Esophagus muscularis mucosa (tissue), 4 donors: ENCODE data around the gene ENTPD5. TPM values are rescaled to one million over a fixed set of nuclear protein-coding genes. Genes with fewer than 3 reads are reported as not detected.
"Not testable (repeated sequence)": the region's sequence is repeated elsewhere in the genome, so short reads cannot be mapped to it uniquely, and the experiment has no call there.

Experiments used
- DNase-seq: peaks from one replicate; pipeline ENCODE4 v3.0.0-alpha.2; 2017; ENCODE audit errors: extremely low spot score
- H3K27ac ChIP-seq, 4 donors: fragments of 200-600 bp; sonication (generic); replicated peaks in 1 of 4; 1 replicate in 3 of 4; 2 replicates in 1 of 4; pipeline ENCODE4 v1.5.1; 2016 to 2019; ENCODE audit warnings: mild to moderate bottlenecking in 1 of 4
- H3K27me3 ChIP-seq, 4 donors: fragments of 200-600 bp; sonication (generic); one replicate each; pipeline versions ENCODE4 v1.5.1 to v1.6.0; 2016 to 2019
- H3K36me3 ChIP-seq, 4 donors: fragments of 200-600 bp; sonication (generic); one replicate each; pipeline ENCODE4 v1.5.1; 2016 to 2019
- H3K4me1 ChIP-seq, 4 donors: fragments of 200-600 bp; sonication (generic); one replicate each; pipeline ENCODE4 v1.5.1; 2016 to 2019
- H3K4me3 ChIP-seq, 4 donors: fragments of 200-600 bp; sonication (generic); 1 replicate in 2 of 4; 2 replicates in 2 of 4; pipeline ENCODE4 v1.5.1; 2016 to 2019; ENCODE audit warnings: mild to moderate bottlenecking in 4 of 4, moderate library complexity in 1 of 4
- H3K9me3 ChIP-seq, 4 donors: fragments of 200-600 bp; sonication (generic); 1 replicate in 3 of 4; 2 replicates in 1 of 4; pipeline ENCODE4 v1.5.1; 2016 to 2019
- EP300 ChIP-seq: sonication (generic); formaldehyde crosslinking; IDR thresholded peaks from one replicate; pipeline ENCODE4 v1.6.1; 2017; ENCODE audit warnings: antibody characterized with exemption
- POLR2A ChIP-seq: fragments of 450-650 bp; IDR thresholded peaks from one replicate; pipeline ENCODE4 v1.6.1; 2017; ENCODE audit warnings: antibody characterized with exemption, moderate library complexity, mild to moderate bottlenecking, low read depth
- POLR2AphosphoS5 ChIP-seq, 2 donors: sonication (generic); formaldehyde crosslinking; IDR thresholded peaks; one replicate each; pipeline ENCODE4 v1.6.1; 2017; ENCODE audit warnings: antibody characterized with exemption in 2 of 2
- WGBS: methylation state at CpG from one replicate; pipeline ENCODE4 v1.1.5; 2018; 5-methylcytosine and 5-hydroxymethylcytosine counted together
- intact Hi-C: fragments of 100-400 bp; cut with DNase I; formaldehyde crosslinking; loops from one replicate; pipeline ENCODE4 v1.15.1; 2023
- total RNA-seq, 4 donors: library from RNA; depleted of rRNA; stranded (reverse); fragments of >200 nt; gene quantifications; one replicate each; pipeline versions ENCODE4 v1.1.0 to v1.2.1, GENCODE V29; 2016
- TF ChIP-seq, protein P1 (sequence below), 3 experiments: fragments of 200-600 bp in 2 of 3; fragments of 450-650 bp in 1 of 3; sonication (generic) in 2 of 3; IDR thresholded peaks; one replicate each; pipeline ENCODE4 v1.5.1; 2017 to 2019; ENCODE audit warnings: antibody characterized with exemption in 3 of 3, mild to moderate bottlenecking in 2 of 3, moderate library complexity in 1 of 3

Gene ENTPD5
- total RNA-seq, 4 donors from 2014 or later = 5.5 to 9.6 (median 6.0) TPM

DNA sequence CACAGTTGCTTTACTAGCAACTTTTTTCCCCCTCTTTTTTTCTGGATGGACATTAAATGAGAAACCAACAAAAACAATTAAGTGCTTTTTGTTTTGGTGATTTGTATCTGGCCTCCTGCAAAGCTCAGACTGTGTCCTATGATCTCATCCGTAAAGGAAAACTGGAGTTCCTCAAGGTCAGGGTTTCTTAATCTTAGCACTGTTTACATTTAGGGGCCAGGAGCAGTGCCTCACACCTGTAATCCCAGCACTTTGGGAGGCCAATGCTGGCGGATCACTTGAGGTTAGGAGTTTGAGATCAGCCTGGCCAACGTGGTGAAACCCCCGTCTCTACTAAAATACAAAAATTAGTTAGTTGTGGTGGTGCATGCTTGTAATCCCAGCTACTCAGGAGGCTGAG is 28.0 kb downstream of the ENTPD5 start:
- 78% methylated on average over 4 of the region's 4 CpGs for WGBS
- Histone ChIP-seq H3K27ac (no peak overlapping the region), H3K27me3 (no peaks in the 10 kb centered on the region), H3K36me3 (peaks cover 13 to 26% (median 24%) of the 10 kb centered on the region in 4 donors), H3K4me1 (no peaks in the 10 kb centered on the region), H3K9me3 (no peaks in the 10 kb centered on the region), H3K4me3 (no peak overlapping the region)
- intact Hi-C loops = no loop called here
- TF ChIP-seq POLR2AphosphoS5 (IDR thresholded peaks at IDR 0.05) = no peak
- no peak for DNase-seq

DNA sequence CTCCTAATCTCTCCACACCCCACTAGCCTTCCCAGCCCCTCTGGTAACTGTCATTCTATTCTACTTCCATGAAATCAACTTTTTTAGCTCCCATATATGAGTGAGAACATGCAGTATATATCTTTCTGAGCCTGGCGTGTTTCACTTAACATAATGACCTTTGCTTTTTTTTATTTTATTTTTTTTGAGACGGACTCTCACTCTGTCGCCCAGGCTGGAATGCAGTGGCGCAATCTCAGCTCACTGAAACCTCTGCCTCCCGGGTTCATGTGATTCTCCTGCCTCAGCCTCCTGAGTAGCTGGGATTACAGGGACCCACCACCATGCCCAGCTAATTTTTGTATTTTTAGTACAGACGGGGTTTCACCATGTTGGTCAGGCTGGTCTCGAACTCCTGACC is 30.4 kb downstream of the ENTPD5 start:
- H3K27ac ChIP-seq, intact Hi-C loops, DNase-seq, H3K9me3 ChIP-seq, H3K4me3 ChIP-seq, H3K27me3 ChIP-seq, H3K4me1 ChIP-seq: not testable (repeated sequence)
- H3K36me3 ChIP-seq = peaks cover 13 to 41% (median 28%) of the 10 kb centered on the region in 4 donors
- WGBS = 86% methylated on average over 7 of the region's 7 CpGs

DNA sequence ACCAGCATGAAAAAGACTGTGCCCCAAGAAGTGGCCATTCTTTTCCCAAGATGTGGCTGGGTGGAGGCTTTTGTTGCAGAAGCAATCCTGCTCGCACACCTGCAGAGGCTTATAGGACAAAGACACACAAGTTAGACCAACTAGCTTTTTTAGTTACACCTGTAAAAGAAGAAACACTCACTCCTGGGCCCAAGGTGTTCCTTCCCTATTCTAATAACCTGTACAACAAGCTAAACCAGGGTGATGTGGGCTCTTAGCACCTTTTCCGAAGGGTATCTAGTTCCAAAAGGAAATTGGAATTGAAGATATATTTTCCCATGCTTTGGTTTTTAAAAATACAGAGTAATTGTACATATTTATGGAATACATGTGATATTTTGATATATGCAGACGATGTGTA is 31.0 kb downstream of the ENTPD5 start:
- Histone ChIP-seq H3K27ac (no peak overlapping the region), H3K4me3 (no peak overlapping the region), H3K36me3 (peaks cover 13 to 41% (median 30%) of the 10 kb centered on the region in 4 donors), H3K9me3 (no peaks in the 10 kb centered on the region), H3K4me1 (no peaks in the 10 kb centered on the region), H3K27me3 (no peaks in the 10 kb centered on the region)
- DNase-seq = no peak
- TF ChIP-seq POLR2AphosphoS5 (IDR thresholded peaks at IDR 0.05) (no peak), POLR2A (no peak), EP300 (no peak)
- TF ChIP-seq, protein P1, sequence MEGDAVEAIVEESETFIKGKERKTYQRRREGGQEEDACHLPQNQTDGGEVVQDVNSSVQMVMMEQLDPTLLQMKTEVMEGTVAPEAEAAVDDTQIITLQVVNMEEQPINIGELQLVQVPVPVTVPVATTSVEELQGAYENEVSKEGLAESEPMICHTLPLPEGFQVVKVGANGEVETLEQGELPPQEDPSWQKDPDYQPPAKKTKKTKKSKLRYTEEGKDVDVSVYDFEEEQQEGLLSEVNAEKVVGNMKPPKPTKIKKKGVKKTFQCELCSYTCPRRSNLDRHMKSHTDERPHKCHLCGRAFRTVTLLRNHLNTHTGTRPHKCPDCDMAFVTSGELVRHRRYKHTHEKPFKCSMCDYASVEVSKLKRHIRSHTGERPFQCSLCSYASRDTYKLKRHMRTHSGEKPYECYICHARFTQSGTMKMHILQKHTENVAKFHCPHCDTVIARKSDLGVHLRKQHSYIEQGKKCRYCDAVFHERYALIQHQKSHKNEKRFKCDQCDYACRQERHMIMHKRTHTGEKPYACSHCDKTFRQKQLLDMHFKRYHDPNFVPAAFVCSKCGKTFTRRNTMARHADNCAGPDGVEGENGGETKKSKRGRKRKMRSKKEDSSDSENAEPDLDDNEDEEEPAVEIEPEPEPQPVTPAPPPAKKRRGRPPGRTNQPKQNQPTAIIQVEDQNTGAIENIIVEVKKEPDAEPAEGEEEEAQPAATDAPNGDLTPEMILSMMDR (IDR thresholded peaks at IDR 0.05) = no peak
- 87% methylated on average over 3 of the region's 3 CpGs for WGBS
- intact Hi-C loops = no loop called here

DNA sequence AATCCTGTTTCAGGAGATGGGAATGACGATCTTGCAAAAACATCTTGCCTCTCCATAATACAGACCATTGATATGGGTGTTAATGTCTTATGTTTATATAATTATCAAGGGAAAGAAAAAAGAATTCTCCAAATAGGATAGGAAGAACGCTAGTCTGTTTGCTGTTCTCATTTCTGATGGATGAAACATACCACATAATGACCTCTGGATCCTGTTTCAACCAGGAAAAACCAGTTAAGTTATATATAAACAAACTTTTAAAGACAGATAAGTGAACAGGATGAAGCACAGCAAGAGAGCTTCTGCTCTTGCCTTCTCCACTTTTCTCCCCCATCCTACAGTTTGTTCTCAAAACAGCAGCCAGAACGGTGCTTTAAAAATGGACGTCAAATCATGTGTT is 41.2 kb downstream of the ENTPD5 start:
- DNase-seq = no peak
- TF ChIP-seq POLR2A = no peak
- TF ChIP-seq EP300 = no peak
- TF ChIP-seq POLR2AphosphoS5 (IDR thresholded peaks at IDR 0.05) = no peak
- TF ChIP-seq, protein P1 (IDR thresholded peaks at IDR 0.05) = no peak
- Histone ChIP-seq H3K27ac (no peak overlapping the region), H3K36me3 (peaks cover 5 to 68% (median 35%) of the 10 kb centered on the region in 4 donors), H3K4me3 (no peak overlapping the region), H3K9me3 (no peaks in the 10 kb centered on the region), H3K27me3 (no peaks in the 10 kb centered on the region), H3K4me1 (no peaks in the 10 kb centered on the region)
- intact Hi-C loops = no loop called here
- WGBS = 75% methylated on average over 4 of the region's 4 CpGs

DNA sequence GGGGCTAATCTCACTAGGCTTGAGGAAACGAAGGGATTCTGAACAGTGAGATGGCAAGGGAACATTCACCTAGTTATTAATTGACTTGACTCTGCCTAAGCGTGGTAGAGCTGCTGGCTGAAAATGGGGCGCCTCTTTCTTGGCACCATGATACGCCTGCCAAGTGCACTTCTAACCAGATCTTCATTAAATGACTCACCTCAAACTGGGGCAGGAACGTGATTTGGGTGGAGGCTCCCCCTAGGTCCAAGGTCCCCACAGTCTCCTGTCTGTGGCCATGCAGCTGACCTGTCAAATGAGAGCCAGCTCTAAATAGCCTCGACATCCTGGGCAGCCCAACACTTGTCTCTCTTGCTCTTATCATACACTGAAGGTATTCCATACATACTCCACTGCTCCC is 43.0 kb downstream of the ENTPD5 start:
- Histone ChIP-seq H3K27me3 (no peaks in the 10 kb centered on the region), H3K4me1 (no peaks in the 10 kb centered on the region), H3K4me3 (no peak overlapping the region), H3K36me3 (peaks cover 7 to 67% (median 38%) of the 10 kb centered on the region in 4 donors), H3K27ac (no peak overlapping the region), H3K9me3 (no peaks in the 10 kb centered on the region)
- WGBS = 88% methylated on average over 3 of the region's 6 CpGs
- TF ChIP-seq, protein P1 (IDR thresholded peaks at IDR 0.05) = no peak
- TF ChIP-seq POLR2AphosphoS5 (IDR thresholded peaks at IDR 0.05) (no peak), EP300 (no peak), POLR2A (no peak)
- no peak for DNase-seq
- intact Hi-C loops = no loop called here

DNA sequence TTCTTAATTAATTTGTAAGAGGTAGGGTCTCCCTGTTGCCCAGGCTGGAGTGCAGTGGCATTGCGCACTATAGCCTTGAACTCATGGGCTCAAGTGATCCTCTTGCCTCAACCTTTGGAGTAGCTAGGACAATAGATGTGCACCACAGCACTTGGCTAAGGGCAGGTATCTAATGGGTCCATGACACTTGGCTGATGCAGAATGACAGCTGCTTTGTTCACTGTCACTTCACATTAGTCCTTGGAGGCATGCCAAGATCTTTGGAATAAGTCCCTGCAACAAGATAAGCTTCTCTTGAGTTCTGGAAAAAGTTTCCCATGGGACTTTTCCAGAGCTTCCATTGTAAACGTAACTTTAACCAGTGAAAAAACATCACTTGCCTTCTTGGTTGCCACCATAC is 45.6 kb downstream of the ENTPD5 start:
- 82% methylated on average over 2 of the region's 2 CpGs for WGBS
- Histone ChIP-seq H3K4me3 (no peak overlapping the region), H3K27me3 (no peaks in the 10 kb centered on the region), H3K27ac (no peak overlapping the region), H3K36me3 (peaks cover 18 to 88% (median 55%) of the 10 kb centered on the region in 4 donors), H3K9me3 (no peaks in the 10 kb centered on the region), H3K4me1 (no peaks in the 10 kb centered on the region)
- intact Hi-C loops = no loop called here
- TF ChIP-seq POLR2A (no peak), POLR2AphosphoS5 (IDR thresholded peaks at IDR 0.05) (no peak), EP300 (no peak)
- TF ChIP-seq, protein P1 (IDR thresholded peaks at IDR 0.05) = no peak
- DNase-seq = no peak
